ENCODE results near the gene MAEA.

MAEA gene

DNA sequence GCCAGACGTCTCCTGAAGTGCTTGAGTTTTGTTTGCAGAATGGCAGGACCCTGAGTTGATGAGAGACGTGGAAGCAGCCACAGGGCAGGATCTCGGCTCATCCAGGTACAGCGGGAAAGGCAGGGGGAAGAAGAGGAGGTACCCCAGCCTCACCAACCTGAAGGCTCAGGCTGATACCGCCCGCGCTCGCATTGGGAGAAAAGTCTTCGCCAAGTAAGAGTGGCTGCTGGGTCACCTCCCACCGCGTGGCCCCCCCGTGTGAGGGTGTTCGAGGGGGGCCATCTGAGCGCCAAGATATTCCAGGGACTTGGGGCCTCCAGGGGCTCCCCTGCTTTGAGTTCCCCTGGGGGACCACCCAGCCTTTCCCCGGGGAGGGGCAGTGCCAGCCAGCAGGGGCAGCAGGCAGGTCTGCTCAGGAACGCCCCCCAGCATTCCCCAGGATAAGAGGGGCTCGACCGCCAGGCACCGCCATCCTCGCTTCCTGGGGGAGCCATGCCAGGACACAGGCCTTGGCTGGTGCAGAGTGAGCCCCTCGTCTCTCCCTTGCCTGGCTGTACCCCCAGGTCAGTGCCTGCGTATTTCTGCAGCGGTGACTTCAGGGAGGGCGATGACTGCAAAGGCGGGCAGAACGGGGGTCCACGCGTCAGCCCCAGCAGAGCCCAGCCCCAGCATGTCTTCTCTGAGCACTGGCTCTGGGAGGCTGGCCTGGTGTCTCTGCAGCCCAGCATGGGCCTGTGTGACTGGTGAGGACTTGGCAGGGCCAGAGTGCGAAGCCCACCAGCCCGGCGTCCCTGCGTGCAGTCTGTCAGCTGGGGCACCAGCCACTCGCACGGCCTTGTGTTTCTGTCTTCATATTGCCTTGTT lies 94.3 kb downstream of the MAEA start:
- FAIRE-seq, result no peak

DNA sequence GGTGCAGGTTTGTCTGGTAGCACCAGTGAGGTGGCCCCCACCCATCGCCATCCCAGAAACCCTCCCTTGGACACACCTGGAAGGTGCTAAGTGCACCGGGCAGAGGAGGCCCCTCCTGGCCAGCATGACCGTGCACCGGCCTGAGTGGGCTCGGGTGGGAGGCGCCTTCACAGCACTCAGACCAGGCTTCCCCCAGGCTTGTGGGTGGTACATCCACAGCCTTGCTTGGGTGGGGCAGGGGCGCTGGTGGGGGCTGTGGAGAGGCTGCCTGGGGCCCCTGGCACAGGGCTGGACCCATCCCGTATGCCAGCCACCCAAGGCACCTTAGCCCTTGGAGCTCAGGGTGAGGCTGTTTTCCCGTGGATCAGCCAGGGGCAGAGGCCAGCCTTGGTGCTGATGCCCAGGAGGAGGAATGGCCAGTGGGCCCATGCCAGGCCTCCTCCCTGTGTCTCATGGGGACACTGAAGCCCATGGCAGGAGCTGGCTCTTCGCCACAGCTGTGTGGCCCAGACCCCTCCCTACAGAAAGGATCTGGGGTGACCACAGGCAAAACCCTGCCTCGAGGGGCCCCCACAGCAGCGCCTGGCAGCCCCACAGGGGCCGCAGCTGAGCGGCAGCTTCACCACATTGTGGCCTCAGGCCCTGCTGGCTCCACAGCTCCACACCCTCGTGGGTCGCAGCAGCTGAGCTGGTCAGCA lies 95.1 kb downstream of the MAEA start:
- no peak for FAIRE-seq

- FAIRE-seq, result no peak
Observed at GRCh38 chr4:1385373-1386340, 96.0 kb downstream of the MAEA start.

Data from TTC549 (cell line).